ENCODE results near the gene SNRNP40.
"Not testable (repeated sequence)": the region's sequence is repeated elsewhere in the genome, so short reads cannot be mapped to it uniquely, and the experiment has no call there.

The SNRNP40 gene

DNA sequence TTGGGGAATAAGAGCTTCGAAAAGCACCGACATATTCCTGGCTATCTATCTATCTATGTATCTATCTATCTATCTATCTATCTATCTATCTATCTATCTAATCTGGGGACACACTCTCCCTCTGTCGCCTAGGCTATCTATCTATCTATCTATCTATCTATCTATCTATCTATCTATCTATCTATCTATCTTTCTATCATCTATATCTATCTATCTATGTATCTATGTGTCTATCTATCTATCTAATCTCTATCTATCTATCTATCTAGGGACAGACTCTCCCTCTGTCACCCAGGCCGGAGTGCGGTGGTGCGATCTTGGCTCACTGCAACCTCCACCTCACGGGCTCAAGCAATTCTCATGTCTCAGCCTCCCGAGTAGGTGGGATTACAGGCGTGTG, 14.2 kb downstream of the SNRNP40 start:
- not testable (repeated sequence) for DNase-seq (ENCODE audit: low spot score)

- no peak for DNase-seq (ENCODE audit: low spot score)
These were observed 23.0 kb downstream of the SNRNP40 start for GRCh38 chr1:31273619-31274018.

GRCh38 chr1:31272369-31272768, 24.2 kb downstream of the SNRNP40 start:
- no peak for DNase-seq (ENCODE audit: low spot score)

GRCh38 chr1:31266547-31266946, 30.0 kb downstream of the SNRNP40 start:
- no peak for DNase-seq (ENCODE audit: low spot score)

DNA sequence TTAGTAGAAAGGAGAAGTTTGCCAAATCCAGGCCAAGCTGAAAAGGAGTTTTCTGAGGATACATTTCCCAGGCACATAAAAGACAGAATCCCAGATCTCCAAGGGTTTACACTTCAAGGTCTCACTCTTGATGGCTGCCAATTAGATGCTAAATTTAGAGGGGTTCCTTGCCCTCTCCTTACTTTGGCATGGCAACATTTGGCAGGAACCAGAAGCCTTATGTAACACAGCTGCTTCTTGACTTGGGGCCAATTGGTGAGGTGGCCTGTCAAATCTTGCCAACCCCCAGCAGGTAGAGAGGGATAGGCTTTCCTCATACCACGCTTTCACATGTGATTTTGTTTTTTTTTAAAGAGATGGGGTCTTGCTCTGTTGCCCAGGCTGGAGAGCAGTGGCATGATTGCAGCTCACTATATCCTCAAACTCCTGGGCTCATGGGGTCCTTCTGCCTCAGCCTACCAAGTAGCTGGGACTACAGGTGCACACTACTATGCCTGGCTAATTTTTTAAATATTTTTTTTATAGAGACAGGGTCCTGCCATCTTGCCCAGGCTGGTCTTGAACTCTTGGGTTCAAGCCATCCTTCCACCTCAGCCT, 31.7 kb downstream of the SNRNP40 start:
- no peak for DNase-seq (ENCODE audit: low spot score)

DNA sequence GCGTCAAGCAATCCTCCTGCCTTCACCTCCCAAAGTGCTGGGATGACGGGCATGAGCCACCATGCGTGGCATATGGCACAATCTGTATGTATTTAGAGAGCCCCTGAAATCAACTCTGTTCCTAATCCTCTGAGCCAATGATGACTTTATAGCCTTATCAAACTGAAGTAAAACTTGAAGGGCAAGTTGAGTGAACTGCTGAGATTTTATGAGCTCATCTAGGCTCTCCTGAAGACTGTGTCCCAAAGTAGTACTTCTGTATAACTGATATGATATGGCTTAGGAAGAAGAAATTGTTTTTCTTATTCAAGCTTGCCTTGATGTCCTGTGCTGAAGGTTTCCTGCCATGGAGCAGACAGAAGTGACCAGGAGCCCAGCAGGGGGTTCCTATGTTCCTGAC, 33.2 kb downstream of the SNRNP40 start:
- no peak for DNase-seq (ENCODE audit: low spot score)

- not testable (repeated sequence) for DNase-seq (ENCODE audit: low spot score)
These were observed 34.2 kb downstream of the SNRNP40 start for GRCh38 chr1:31262393-31262792.

DNA sequence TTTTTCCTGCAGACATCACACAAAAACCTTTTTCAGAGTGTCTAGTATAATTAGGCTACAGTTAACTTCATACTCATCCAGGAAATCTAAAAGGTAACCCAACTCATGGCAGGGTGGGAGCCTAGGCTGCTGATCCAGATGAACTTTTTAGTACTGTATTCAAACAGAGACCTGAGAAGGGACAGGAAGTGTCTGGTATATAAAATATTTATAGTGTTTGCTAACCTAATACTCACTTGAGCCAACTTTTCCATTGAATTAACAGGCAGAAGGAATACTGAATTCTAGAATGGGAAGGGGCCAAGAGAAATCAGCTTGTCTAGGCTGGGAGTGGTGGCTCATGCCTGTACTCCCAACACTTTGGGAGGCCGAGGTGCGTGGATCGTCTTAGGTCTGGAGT, 34.7 kb downstream of the SNRNP40 start:
- DNase-seq (ENCODE audit: low spot score), result no peak

- DNase-seq (ENCODE audit: low spot score), result no peak
These were observed 36.8 kb downstream of the SNRNP40 start for GRCh38 chr1:31259746-31260145.

- no peak for DNase-seq (ENCODE audit: low spot score)
These were observed 38.0 kb downstream of the SNRNP40 start for GRCh38 chr1:31258581-31258980.

GRCh38 chr1:31257213-31257612, 39.4 kb downstream of the SNRNP40 start:
- no peak for DNase-seq (ENCODE audit: low spot score)

- DNase-seq (ENCODE audit: low spot score), result no peak
These were observed 46.7 kb downstream of the SNRNP40 start for GRCh38 chr1:31249854-31250253.

DNA sequence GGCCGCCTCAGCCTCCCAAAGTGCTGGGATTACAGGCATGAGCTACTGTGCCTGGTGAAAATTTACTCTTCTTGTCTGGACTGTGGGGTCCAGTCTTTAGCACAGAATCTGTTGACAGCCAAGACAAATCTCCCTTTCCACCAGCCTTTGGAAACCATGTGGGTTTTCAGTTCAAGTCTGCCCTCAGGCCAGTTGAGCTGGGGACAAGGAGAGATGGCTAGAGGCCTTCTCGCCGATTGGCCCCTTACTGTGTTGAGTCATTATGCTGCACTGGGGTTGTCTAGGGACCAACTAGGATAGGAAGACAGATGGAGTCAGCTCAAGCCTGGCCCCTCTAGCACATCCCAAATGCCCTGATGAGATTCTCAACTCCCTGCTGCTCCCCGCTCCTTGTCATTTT, 48.3 kb downstream of the SNRNP40 start:
- no peak for DNase-seq (ENCODE audit: low spot score)

DNA sequence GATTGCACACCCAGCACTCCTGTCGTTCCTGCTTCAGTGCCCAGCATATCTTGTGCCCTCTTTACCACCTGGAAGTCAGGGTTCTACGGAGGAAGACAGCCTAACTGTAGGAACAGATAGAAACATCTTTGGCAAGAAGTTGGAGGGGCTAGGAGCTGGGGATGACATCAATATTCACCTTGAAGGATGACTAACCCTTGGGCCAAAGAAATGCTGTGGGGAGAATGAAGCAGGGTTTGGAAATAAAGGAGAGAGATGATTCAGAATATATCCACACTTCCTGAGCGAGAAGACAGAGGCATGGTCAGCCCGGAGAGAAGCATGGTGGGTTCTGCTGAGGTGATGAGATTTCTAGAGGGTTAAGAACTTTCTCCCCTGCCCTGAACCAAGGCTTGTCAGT, 52.3 kb downstream of the SNRNP40 start:
- no peak for DNase-seq (ENCODE audit: low spot score)

DNA sequence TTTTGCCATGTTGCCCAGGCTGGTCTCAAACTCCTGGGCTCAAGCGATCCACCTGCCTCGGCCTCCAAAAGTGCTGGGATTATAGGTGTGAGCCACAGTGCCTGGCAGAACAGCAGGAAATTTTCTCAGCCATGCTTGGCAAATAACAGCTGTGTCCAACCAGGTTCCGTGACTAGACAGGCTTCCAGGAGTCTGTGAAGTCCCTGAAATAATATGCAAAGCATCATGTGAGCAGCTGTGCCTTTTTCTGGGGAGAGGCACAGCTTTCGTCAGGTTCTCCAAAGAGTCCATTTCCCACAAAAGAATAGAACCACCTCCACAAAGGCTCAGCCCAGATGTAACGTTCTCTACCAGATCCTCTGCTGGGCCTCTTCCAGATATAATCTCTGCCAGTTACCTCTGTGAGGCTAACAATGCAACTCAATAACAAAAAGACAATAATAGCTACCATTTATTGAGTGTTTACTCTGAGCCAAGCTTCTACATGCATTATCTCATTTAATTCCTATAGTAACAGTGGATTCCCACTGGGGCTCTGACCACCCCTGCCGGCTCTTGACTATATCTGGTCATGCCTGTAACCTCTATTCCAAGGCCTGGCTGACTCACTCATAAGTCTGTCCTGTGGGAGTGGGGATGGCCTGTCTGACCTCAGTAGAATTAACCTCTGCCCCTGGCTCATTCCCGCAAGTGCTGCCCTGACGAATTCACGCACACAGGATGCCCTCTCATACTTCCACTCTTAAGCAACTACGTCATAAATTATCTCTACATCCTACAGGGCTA, 52.9 kb downstream of the SNRNP40 start:
- no peak for DNase-seq (ENCODE audit: low spot score)

GRCh38 chr1:31241321-31241720, 55.3 kb downstream of the SNRNP40 start:
- no peak for DNase-seq (ENCODE audit: low spot score)

DNA sequence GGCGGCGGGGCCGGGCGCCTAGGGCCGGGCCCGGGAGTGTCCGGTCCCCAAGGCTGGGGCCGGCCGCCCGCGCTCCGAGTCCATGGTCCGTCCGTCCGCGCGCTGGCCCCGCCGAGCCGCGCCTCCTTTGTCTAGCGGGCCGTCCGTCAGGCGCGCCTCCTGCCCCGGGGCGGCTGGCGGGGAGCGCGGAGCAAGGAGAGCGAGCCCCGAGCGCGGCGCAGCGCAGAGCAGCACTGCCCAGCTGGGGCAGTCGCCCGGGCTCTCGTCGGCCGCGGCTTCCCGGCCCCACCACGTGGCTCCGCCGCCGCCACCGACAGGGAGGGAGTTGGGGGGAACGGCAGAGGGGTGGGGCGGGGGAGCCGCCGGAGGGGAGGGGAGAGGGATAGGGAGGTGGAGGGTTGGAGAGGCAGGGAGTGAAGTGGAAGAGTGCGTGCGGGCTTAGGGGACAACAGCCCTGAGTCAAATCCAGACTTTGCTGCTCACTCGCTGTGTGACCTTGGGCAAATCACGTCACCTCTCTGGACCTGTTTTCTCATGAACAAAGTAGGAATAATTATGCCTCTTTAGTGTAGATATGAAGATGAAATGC, 56.8 kb downstream of the SNRNP40 start, which contains the start of gene NKAIN1:
NKAIN1 (minus strand) TSS at position 235 of the 589 bp plus-strand sequence. CDS start 340 bp downstream, outside the sequence.
- DNase-seq (ENCODE audit: low spot score), result no peak

- no peak for DNase-seq (ENCODE audit: low spot score)
These were observed 57.5 kb downstream of the SNRNP40 start for GRCh38 chr1:31238986-31239613.

GRCh38 chr1:31238612-31238985, 58.0 kb downstream of the SNRNP40 start:
- no peak for DNase-seq (ENCODE audit: low spot score)

- no peak for DNase-seq (ENCODE audit: low spot score)
These were observed 61.7 kb downstream of the SNRNP40 start for GRCh38 chr1:31234870-31235269.

GRCh38 chr1:31234123-31234708, 62.4 kb downstream of the SNRNP40 start:
- no peak for DNase-seq (ENCODE audit: low spot score)

DNA sequence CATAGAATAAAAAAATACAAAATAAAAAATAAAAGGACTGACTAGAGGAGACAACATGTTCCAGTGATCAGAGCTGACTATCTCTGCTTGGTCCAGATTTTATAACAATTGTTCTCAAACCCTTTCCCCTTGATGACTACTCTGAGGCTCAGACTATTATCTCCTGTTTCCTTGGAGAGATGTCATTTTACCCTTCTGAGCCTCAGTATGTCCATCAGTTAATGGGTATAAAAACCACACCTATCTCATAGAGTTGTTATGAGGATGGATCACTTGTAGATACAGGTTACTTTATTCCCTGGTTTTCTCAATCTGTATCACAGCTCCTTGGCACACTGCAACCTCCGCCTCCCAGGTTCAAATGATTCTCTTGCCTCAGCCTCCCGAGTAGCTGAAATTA, 63.9 kb downstream of the SNRNP40 start:
- DNase-seq (ENCODE audit: low spot score), result no peak

All from pons (tissue), 1 donor.